SK-N-SH (cell line): ENCODE data around the gene ZNF816.

Source experiments
- CTCF ChIP-seq: fragments of 200-600 bp; sonication (generic); IDR thresholded peaks from 2 replicates; pipeline ENCODE4 v1.6.1; 2017; ENCODE audit warnings: antibody characterized with exemption, mild to moderate bottlenecking, moderate library complexity
- EP300 ChIP-seq, 2 experiments: IDR thresholded peaks; 2 replicates each; pipeline versions ENCODE4 v1.4.0 to v1.6.1; 2012; ENCODE audit warnings: borderline replicate concordance in 1 of 2, low read depth in 1 of 2, low read length in 1 of 2
- EZH2phosphoT487 ChIP-seq: fragments of 200-600 bp; sonication (generic); IDR thresholded peaks from 2 replicates; pipeline ENCODE4 v1.6.1; 2017; ENCODE audit warnings: low read depth, mixed run types, mild to moderate bottlenecking, antibody characterized with exemption, moderate library complexity, borderline replicate concordance
- FOXJ3 ChIP-seq: sonication (generic); formaldehyde crosslinking; IDR thresholded peaks from 2 replicates; pipeline ENCODE4 v1.5.1; 2020; ENCODE audit warnings: mild to moderate bottlenecking, missing genetic modification reagents
- GABPA ChIP-seq: IDR thresholded peaks from 2 replicates; pipeline ENCODE4 v1.4.0; 2012; ENCODE audit warnings: low read depth, mild to moderate bottlenecking
- MAX ChIP-seq: IDR thresholded peaks from 2 replicates; pipeline ENCODE4 v1.4.0; 2012; ENCODE audit warnings: low read depth
- POLR2AphosphoS5 ChIP-seq: IDR thresholded peaks from 2 replicates; pipeline ENCODE4 v1.6.1; 2012; ENCODE audit warnings: low read depth, low read length
- RAD21 ChIP-seq: IDR thresholded peaks from 2 replicates; pipeline ENCODE4 v1.6.1; 2012; ENCODE audit warnings: mild to moderate bottlenecking, low read length
- RFX5 ChIP-seq: IDR thresholded peaks from 2 replicates; pipeline ENCODE4 v1.6.1; 2012; ENCODE audit warnings: mild to moderate bottlenecking, improper control_type of control experiment, low read length
- RXRA ChIP-seq: IDR thresholded peaks from 2 replicates; pipeline ENCODE4 v1.4.0; 2012; ENCODE audit warnings: low read depth, mild to moderate bottlenecking, borderline replicate concordance
- TAF1 ChIP-seq: IDR thresholded peaks from 2 replicates; pipeline ENCODE4 v1.6.1; 2012; ENCODE audit warnings: low read depth, mild to moderate bottlenecking, low read length, moderate library complexity, borderline replicate concordance

GRCh38 chr19:52917531-52917930 lies 45.1 kb downstream of the ZNF816 start:
- TF ChIP-seq MAX (no peak), RFX5 (no peak), RXRA (no peak), CTCF (no peak), RAD21 (no peak), POLR2AphosphoS5 (no peak), EP300 (IDR thresholded peaks at IDR 0.05; ENCODE audit: borderline replicate concordance in 1 of 2, low read depth in 1 of 2, low read length in 1 of 2) (no peak), TAF1 (no peak), FOXJ3 (CRISPR knock-in tag) (no peak), EZH2phosphoT487 (no peak), GABPA (no peak)
